ENCODE data around the gene TBCEL.
"Not testable (repeated sequence)": the region's sequence is repeated elsewhere in the genome, so short reads cannot be mapped to it uniquely, and the experiment has no call there.

The TBCEL gene

DNA sequence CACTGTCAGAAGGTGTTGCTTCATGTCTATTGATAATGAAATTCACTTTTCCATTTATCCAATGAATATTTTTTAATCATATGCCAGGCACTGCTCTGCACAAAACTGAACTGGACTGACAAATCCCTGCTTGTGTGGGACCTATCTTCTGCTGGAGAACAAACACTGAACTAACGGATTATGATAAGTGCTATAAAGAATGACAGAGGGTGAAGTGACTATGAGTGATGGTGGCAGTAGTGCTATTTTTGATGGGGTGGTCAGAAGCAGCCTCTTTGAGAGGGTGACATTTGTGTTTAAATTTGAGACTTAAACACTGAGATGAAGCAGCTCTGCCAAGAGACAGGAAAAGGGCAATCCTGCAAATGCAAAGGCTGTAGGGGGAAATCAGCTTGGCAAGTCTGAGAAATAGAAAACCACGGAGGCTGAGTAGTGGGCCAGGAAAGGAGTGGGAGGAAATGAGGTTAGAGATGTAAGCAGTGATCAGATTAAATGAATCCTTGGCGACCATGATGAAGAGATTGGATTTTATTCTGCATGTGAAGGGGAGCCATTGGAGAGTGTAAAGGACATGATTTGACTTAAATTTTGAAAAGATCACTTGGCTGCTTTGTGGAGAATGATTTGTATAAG lies 6.0 kb downstream of the TBCEL start:
- no peak for DNase-seq

DNA sequence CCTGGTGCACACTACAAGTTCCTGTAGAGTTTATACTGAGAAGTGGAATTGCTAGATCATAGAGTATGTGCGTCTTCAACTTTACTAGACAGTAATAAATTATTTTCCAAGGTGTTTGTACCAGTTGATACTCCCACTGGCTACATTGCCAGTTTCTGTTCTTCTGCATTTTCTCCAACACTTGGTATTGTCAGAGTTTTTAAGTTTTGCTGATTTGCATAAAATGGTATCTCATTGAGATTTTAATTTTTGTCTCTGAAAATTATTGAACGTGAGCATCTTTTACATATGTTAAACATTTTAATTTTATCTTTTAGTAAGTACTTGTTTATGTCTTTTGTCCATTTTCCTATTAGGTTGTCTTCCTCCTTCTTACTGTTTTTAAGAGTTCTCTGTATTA lies 7.3 kb downstream of the TBCEL start:
- DNase-seq: no peak

DNA sequence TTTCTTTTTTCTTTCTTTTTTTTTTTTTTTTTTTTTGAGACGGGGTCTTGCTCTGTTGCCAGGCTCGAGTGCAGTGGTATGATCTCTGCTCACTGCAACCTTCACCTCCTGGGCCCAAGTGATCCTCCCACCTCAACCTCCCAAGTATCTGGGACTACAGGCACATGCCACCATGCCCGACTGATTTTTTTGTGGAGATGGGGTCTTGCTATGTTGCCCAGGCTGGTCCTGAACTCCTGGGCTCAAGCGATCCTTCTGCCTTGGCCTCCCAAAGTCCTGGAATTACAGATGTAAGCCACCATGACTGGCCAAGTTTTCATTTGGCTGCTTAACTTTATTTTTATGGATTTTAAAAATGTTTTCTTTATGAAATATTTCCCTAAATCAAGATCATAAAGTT lies 7.7 kb downstream of the TBCEL start:
- DNase-seq: not testable (repeated sequence)

DNA sequence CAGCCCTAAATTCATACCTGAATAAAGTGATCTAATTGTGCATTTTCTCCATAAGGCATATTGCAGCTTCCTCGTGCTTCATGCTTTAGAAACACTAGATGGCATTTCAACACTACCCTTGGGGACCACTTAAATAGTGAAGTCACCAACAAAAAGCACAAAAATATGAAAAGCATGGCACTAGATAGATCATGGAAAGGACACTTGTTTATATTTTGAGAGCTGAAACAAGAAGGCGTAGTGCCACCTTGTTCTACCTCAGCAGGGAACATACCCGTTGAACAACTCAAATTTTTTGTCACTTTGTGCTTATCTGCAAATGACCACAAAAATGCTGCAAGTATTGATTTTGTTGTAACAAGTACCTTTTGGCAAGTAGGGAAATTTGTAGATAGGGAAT lies 8.6 kb downstream of the TBCEL start:
- DNase-seq: no peak

DNA sequence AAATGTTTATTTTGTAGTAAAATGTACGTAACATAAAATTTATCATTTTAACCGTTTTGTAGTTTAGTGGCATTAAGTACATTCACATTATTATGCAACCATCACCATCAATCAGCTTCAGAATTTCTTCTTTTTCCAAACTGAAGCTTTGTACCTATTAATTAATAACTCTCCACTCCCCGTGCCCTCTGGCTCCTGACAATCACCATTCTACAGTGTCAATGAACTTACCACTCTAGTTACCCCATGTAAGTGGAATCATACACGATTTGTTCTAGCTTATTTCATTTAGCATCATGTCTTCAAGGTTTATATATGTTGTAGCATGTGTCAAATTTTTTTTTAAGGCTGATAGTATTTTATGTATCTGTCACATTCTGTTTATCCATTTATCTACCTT lies 9.7 kb downstream of the TBCEL start:
- no peak for DNase-seq

DNA sequence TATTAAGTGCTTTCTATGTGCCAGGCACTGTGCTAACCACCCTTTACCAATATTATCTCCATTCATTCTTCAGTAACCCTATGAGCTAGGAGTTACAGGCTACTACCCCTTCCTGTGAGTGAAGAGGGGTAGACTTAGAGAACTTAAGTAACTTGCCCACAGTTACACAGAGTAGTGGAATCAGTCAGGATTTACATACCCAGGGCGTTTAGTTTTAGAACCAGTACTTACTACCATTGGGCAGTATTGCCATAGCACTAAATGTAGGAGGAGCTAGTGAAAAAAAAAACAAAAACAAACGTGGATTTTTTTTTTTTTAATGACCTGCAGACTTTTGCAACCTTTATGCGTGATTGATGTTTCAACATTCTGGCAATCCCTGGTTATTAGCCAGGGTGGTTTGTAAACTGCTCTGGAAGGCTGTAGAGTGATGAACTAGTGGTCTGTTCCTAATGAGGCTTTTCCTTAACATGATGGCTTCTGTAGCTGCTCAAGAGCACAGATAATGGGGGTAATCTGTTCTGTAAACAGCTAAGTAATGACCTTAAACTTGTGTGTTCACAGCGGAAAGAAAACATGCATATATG lies 11.4 kb downstream of the TBCEL start:
- DNase-seq: no peak

DNA sequence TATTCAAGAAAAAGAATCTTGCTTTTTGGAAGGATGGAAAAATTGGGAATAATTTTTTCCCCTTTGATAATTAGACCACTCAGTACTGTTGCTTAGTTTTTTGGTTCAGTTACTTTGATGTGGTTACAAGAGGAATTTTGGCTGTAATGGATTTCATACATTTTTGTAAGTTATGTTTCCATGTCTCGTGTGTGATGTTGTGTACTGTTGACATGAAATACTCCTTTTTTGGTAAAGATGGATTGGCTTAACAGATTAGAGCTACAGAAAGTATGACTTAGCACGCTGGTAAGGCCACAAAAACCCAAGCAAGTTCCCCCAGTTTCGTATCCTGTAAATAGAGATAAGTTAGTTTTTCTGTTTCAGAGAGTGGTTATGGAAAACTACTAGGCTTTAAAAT lies 11.9 kb downstream of the TBCEL start:
- DNase-seq: no peak

DNA sequence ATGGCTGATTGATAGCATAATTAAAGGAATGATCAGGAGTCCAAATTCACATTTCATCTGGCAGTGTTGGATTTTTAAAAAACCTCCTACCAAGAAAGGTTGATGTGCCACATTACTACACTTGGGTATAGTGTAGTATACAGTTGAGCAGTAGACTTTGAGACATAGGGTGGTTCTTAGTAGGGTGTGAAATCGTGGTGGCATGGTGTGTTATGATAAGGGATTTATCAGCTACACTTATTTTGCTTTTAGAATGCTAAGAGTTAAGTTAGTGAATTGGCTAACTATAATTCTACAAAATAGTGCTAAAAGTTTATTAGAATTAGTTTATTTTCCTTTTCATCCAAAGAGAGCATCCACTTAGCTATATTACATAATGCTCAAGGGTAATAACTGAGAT lies 13.1 kb downstream of the TBCEL start:
- DNase-seq: no peak

DNA sequence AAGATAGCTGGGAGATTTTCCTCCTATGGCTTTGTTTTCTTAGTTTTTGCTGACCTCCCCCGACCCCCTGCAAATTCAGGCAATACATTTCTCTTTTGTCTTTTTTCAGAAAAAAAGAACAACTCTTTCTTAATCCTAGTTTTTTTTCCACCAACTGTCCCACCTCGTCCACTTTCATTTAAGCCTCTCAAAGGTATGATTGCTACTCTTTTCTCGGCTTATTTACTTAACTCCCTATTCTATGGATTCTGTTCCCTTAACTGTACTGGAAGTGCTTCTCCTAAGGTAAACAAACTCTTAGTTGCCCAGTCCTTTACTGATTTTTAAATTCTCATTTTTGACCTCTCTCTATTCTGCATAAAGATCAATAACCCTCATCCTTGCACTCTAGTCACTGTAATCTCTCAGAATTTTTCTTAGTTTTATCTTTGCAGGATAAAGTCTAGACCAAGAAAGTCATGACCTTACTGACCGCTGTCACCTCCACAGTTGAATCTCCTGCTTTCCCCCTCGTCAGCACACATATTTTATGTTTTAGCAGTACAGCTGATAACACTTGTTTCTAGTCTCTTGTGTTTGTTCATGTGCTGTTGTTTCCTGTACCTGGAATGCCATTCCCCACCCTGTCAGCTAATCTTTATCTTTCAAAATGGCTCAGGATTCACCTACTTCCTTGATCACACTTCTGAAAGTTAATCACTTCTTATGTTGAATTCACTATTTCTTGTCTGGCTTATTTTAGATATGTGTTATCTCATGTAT lies 14.9 kb downstream of the TBCEL start:
- DNase-seq: no peak

DNA sequence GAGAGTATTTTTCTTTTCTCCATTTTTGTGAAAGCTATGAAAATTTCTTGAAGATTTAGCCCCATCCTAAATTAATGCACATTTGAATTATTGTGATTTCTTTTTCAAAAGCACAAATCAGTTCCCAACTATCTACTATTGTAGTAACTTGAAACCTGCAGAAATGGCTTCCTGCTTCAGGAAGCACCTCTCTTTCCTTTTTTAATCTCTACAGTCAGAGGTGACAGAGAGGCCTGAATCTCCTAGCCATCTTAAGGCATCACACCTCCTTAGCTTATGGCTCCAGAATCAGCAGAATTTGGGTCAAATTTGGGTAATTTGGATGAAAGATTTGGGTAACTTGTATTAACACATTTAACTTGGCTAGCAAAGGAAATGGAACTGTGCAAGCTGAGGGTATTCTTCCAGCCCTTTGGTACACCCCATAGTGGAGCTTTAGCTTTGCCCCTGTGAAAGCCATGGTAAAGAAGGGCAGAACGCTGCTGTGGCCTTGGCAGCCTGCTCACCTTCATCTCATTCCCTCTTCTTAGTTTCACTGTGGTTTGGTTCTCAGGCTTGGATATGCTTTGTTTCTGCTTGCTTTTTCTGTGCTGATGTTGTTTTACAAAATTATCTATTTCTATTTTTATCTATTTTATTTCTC lies 16.2 kb downstream of the TBCEL start:
- DNase-seq: no peak

DNA sequence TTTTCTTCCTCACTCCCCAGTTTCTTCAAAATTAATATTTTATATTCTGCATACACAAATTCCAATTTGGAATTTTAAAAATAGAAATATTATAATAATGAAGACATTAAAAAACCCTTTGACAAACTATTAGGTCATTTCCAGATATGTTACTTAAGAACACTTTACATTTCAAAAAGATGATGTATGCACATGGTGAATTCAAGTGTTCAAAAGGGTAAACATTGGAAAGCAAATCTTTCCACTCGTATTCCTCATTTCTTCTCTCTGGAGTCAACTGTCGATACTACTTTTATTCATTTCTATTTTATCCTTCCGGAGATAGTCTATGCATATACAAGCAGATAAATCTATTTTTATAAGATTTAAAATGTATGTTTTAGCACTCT lies 16.7 kb downstream of the TBCEL start:
- no peak for DNase-seq

DNA sequence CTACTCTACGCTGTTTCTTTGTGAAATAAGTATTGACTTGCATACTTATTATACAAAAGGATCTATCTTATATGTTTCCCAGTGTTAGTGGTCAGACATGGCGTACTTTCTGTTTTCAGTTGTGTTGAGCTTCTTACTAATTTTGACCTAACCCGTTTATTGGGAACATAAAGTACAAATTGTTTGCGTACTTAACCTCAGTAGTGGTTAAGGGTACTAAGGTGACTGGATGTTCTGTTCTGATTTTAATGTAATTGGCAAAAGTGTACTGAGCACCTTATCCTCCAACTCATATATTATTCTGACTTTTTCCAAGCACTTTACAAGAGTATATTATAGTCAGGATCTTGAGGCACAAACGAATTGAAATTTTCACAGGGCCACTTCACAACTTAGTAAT lies 17.2 kb downstream of the TBCEL start:
- no peak for DNase-seq

DNA sequence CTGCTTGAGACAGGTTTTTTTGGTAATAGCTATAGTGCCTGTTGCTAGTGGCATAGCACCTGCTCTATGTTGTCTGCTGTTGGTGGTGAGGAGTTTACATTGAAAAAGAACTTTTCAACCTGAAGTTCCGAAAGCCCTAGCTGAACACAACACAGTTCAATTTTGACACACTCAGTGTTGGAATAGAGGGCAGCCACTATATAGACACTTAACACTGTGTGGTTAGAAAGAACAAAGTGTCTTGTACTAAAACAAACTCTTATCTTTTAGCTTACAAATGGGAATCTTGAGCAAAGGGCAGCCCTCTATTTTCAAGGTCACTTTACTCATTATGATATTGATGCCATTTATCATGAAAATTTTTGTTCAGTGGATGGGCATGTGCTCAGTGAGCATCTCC lies 18.4 kb downstream of the TBCEL start:
- DNase-seq: no peak

DNA sequence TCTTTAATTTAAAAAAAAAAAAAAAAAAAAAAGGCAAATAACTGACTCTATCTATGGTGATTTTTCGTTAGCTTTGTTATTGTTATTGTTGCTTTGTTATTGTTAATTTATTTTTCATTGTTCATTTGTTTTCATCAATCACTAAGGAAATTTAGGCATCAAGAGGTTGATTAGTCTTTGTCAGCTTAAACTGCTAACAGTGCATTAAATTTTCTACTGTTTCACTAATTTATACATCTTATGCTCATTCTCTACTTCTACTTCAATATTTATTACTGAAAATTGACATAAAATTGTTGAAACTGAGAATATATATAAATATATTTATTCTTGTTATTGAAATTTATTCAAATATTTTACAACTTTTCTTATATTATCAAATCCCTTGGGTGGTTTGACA lies 24.0 kb downstream of the TBCEL start:
- DNase-seq: no peak

DNA sequence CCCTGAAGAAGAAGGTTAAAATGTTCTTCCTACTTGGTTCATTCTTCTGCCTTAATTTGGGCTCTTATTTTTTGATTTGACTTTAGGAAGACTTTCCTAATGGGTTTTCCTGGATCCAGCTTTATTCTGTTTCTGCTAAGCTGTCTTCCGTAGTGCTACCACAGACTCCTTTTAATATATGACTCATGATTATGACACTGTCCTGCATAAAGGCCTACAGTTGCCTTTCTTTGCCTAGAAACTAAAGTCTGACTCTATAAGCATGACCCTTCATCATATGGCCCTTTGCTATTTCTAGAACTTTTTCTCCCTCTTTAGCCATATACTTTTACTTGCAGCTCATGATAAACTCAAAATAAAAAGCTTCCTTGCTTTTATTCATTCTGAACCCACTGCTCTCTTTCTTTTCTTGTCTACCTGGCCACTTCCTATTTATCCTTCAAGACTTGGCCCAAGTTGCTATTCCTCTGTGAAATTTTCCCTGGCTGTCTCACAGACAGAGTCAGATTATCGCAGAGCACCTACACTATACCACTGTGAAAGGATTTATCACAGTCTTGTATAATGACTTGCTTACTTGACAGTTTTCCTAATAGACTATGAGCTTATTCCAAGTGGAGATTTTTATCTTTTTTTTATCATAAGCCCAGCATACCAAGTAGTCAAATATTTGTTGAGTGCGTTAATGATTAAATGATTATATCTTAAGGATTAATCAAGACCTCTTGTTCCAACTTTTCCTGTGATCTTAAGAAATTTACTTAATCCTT lies 24.7 kb downstream of the TBCEL start:
- DNase-seq: no peak

DNA sequence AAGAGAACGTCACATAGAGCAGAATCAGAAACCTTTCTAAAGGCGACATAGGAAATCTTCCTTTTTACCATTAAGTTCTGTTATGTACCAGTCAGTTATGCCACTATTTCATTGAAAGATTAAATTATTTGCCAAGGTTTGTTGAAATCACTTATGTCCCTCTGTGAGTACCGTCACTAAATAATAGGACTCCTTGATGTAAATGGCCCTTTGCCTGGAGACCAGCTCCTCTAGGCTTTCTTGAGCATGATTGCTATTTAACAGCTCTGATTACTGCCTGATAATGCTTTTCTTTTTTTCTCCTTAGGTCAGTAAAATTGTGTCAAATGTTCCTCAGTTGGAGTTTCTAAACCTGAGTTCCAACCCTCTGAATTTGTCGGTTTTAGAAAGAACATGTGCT lies 29.3 kb downstream of the TBCEL start:
- DNase-seq: no peak

DNA sequence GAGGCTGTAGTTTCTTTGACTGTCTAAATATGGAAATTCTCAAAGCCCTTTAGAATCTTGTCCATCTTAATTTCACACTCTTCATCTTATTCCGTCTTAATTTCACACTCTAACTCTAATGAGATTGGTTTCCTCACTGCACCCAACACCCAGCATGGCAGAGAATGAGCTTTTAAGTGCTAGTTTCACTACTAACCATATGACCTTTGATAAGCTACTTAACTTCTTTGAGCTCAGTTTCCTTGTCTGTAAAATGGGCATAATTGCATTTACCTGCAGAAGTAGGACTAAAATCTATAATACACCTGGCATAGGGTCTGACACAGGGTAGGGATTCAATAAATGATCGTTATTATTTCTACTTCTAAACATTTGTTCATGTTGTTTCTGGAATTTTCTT lies 30.4 kb downstream of the TBCEL start:
- DNase-seq: no peak

DNA sequence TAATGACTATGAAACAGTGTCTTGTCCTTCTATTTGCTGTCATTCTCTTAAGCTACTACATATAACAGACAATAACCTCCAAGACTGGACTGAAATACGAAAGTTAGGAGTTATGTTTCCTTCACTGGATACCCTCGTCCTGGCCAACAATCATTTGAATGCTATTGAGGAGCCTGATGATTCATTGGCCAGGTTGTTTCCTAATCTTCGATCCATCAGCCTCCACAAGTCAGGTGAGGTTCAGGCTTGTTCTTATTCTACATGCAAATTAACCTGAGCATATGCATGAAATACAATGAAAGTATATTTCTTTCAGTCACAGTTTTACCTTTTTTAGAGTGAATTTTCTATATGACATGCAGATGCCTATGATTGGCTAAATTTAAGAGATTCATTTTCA lies 31.2 kb downstream of the TBCEL start:
- no peak for DNase-seq

DNA sequence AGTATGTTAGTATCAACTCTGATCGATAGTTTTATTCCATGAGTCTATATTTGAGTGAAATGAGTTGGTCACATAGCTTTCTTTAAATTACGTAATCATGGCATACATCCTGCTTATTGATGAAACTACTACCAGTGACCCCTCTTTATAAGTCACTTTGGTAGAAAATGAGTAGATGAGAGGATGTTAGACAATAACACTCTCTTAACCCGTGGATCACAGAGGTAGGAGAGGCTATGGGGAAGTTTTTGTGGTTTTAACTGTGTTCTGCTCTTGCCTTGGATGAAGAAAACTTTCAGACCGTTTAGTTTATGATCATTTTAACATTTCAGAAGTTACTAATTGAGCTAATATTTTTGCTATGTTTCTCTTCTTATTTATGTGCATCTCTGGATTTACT lies 34.0 kb downstream of the TBCEL start:
- no peak for DNase-seq

DNA sequence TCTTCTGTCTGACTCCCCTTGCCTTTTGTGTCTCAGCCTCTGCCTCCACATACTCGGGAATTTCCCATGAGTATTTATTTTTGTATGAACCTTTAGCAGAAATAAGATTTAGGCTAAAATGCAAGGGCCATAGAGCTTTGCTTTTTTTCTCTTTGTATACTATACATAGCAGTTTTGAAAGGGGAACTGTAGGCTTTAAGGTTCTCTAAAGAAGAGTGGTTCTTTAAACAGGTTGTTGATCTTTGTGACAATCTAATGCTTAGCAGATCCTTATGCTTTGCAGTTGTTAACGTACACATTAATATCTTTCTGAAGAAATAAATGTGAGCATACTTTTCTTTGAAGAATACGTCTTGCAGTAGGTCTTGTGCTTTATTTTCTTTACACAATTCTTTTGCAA lies 35.0 kb downstream of the TBCEL start:
- no peak for DNase-seq

DNA sequence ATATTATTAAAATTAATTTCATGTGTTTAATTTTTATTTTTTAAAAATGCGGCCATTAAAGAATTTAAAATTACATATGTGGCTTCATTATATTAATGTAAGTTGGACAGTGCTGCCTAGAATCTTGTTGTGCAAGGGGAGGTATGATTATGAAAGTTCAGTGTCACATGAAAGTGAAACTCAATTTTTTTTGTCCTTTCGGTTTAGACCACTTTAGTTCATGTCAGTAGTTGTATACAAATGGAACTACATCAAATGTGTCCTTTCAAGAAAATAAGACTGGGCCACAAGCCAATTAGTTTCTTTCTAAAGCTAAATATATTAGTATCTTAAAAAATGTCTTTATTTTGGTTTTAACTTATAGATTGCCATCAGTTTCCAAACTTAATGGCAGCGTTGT lies 35.7 kb downstream of the TBCEL start:
- no peak for DNase-seq

DNA sequence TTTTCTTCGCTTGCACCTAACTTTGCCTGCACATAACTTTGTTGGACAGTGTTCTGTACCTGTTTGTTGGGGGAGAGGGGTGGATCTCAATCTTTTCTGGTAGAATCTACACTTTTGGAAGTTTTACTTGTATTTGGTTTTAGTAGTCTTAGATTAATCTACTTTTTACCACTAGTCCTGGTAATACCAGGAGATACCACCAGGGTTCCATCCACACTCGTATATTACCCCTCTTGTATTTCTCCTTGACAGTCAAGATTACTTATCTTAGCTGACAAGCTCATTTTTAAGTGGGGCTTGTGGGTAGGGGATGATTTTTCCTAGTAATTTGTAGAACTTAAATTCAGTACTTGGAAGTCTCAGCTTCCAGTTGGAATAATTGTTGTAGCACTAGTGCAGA lies 39.8 kb downstream of the TBCEL start:
- no peak for DNase-seq

DNA sequence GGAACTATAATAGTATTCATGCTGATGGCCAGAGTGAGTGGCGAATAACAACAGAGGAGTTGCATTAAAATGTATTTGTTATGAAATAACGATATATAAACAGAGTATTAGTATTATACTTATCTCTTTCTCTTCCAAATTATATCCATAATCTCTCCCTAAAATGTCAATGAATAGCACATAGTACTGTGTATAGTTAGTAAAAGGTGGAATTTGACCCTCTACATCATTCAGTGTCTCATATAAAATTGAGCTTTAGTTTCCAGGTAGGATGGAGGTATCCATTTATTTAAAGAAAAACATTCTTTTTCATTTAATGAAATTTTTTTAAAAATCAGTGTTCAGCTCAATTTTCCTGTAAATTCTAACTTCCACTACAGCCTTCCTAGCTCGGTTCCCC lies 42.7 kb downstream of the TBCEL start:
- no peak for DNase-seq

Data from KG1 (cell line).